Coronary artery (tissue), 2 donors: ENCODE results near the gene SPATA17.

ENCODE experiments used
- DNase-seq: peaks from one replicate; pipeline ENCODE4 v3.0.0-alpha.2; 2017; ENCODE audit warnings: low spot score
- H3K27ac ChIP-seq, 2 donors: fragments of 200-600 bp; sonication (generic); one replicate each; pipeline ENCODE4 v1.5.1; 2016 to 2019
- H3K4me3 ChIP-seq: fragments of 200-600 bp; sonication (generic); 2 replicates; pipeline ENCODE4 v1.5.1; 2016; ENCODE audit warnings: mild to moderate bottlenecking, moderate library complexity
- CTCF ChIP-seq: fragments of 200-600 bp; sonication (generic); IDR thresholded peaks from one replicate; pipeline ENCODE4 v1.5.1; 2019; ENCODE audit warnings: antibody characterized with exemption

The SPATA17 gene

DNA sequence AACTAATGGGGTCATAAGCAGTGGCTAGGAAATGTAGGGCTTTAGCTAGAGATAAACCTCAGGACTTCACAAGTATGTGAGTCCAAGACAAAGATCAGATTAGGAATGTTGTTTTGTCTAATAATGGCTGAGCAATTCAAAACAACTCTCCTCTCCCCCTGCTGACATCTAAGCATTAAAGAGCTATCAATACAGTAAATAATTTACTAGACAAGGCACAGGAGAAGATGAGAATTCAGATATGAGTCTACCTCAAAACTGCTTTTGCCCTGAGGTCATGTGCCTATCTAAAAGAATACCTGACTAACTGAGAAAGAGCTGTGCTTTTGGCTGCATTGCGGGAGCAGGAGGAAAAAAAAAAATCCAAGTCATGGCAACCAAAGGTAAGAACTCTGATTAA lies 86.8 kb downstream of the SPATA17 start:
- TF ChIP-seq CTCF, result no peak
- Histone ChIP-seq H3K4me3 (no peak overlapping the region), H3K27ac (no peak overlapping the region)
- DNase-seq, result no peak

DNA sequence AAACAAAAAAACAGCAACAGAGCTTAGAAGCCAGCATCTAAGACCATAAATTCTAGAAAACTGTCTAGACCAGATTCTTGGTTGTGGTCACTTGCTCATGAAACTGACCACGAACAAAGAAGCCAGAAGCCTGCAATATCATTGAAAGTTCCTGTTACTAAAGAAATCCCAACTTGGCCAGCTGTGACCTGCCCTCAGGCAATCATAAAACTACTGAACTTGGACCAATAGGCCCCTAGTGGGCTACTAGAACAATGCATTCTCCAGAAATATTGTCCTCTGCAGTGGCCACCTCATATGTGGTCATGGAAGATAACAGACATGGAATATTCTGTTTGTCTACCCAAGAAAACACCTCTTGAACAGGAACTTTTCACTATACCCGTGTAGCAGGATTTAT lies 87.7 kb downstream of the SPATA17 start:
- TF ChIP-seq CTCF, result no peak
- DNase-seq, result no peak
- no peak overlapping the region for H3K4me3 ChIP-seq
- no peak overlapping the region for H3K27ac ChIP-seq

GRCh38 chr1:217721692-217722091 lies 90.5 kb downstream of the SPATA17 start:
- Histone ChIP-seq H3K4me3 (no peak overlapping the region), H3K27ac (no peak overlapping the region)
- no peak for TF ChIP-seq CTCF
- no peak for DNase-seq

GRCh38 chr1:217734973-217735372 lies 103.8 kb downstream of the SPATA17 start:
- DNase-seq, result no peak
- TF ChIP-seq CTCF, result no peak
- Histone ChIP-seq H3K27ac (no peak overlapping the region), H3K4me3 (no peak overlapping the region)

GRCh38 chr1:217747156-217747769 lies 116.1 kb downstream of the SPATA17 start:
- TF ChIP-seq CTCF, result peak; percentile 50
- Histone ChIP-seq H3K4me3 (no peak overlapping the region), H3K27ac (no peak overlapping the region)
- DNase-seq, result no peak

GRCh38 chr1:217769768-217770167 lies 138.6 kb downstream of the SPATA17 start:
- no peak for DNase-seq
- no peak overlapping the region for H3K27ac ChIP-seq
- H3K4me3 ChIP-seq, result no peak overlapping the region
- no peak for TF ChIP-seq CTCF

DNA sequence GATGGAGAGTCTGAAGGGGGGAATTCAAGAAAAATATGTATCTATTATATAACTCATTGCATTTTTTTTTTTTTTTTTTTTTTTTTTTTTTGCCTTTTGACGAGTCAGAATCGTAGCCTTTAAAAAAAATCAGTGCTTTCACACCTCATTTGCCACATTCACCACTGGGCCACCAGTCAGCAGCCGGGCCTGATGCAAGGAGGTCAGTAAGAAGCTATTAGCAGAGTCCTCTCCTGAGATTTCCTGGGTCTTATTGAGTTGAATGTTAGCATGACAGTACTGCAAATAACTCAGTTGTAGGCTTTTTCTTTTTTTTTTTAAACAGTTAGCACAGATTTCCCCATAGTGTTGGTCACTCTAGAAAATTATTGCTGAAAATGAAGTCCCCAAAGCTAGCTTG lies 139.8 kb downstream of the SPATA17 start:
- no peak for TF ChIP-seq CTCF
- no peak for DNase-seq
- H3K27ac ChIP-seq, result no peak overlapping the region

More for the DNA sequence above, 139.8 kb downstream of the SPATA17 start:
- no peak overlapping the region for H3K4me3 ChIP-seq
